Measurements from ENCODE around the gene FAM216B.

- TF ChIP-seq, protein P1, sequence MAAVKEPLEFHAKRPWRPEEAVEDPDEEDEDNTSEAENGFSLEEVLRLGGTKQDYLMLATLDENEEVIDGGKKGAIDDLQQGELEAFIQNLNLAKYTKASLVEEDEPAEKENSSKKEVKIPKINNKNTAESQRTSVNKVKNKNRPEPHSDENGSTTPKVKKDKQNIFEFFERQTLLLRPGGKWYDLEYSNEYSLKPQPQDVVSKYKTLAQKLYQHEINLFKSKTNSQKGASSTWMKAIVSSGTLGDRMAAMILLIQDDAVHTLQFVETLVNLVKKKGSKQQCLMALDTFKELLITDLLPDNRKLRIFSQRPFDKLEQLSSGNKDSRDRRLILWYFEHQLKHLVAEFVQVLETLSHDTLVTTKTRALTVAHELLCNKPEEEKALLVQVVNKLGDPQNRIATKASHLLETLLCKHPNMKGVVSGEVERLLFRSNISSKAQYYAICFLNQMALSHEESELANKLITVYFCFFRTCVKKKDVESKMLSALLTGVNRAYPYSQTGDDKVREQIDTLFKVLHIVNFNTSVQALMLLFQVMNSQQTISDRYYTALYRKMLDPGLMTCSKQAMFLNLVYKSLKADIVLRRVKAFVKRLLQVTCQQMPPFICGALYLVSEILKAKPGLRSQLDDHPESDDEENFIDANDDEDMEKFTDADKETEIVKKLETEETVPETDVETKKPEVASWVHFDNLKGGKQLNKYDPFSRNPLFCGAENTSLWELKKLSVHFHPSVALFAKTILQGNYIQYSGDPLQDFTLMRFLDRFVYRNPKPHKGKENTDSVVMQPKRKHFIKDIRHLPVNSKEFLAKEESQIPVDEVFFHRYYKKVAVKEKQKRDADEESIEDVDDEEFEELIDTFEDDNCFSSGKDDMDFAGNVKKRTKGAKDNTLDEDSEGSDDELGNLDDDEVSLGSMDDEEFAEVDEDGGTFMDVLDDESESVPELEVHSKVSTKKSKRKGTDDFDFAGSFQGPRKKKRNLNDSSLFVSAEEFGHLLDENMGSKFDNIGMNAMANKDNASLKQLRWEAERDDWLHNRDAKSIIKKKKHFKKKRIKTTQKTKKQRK (IDR thresholded peaks at IDR 0.05; ENCODE audit: low read depth, low read length): no peak
- no peak for TF ChIP-seq FOXM1 (IDR thresholded peaks at IDR 0.05; ENCODE audit: low read depth, low read length)
- no peak for TF ChIP-seq RCOR1 (conservative IDR thresholded peaks at IDR 0.05; ENCODE audit: low read depth, low read length)
- no peak for TF ChIP-seq BCL3 (IDR thresholded peaks at IDR 0.05; ENCODE audit: borderline replicate concordance, insufficient read depth, low read depth, low read length, poor library complexity, severe bottlenecking)
- TF ChIP-seq ZBTB4 (CRISPR knock-in tag; IDR thresholded peaks at IDR 0.05): no peak
- no peak for TF ChIP-seq TCF7 (IDR thresholded peaks at IDR 0.05; ENCODE audit: borderline replicate concordance)
- no peak for TF ChIP-seq TBL1XR1 (IDR thresholded peaks at IDR 0.05; ENCODE audit: low read depth, low read length)
- TF ChIP-seq, protein P2, sequence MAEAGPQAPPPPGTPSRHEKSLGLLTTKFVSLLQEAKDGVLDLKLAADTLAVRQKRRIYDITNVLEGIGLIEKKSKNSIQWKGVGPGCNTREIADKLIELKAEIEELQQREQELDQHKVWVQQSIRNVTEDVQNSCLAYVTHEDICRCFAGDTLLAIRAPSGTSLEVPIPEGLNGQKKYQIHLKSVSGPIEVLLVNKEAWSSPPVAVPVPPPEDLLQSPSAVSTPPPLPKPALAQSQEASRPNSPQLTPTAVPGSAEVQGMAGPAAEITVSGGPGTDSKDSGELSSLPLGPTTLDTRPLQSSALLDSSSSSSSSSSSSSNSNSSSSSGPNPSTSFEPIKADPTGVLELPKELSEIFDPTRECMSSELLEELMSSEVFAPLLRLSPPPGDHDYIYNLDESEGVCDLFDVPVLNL (IDR thresholded peaks at IDR 0.05; ENCODE audit: low read depth, low read length): no peak
- no peak for TF ChIP-seq TAF1 (IDR thresholded peaks at IDR 0.05; ENCODE audit: borderline replicate concordance, low read depth, low read length)
- no peak for TF ChIP-seq CTCF (IDR thresholded peaks at IDR 0.05 in 2 of 3, conservative IDR thresholded peaks at IDR 0.05 in 1 of 3; ENCODE audit: control insufficient read depth in 2 of 3, extremely low read depth in 1 of 3, insufficient read depth in 1 of 3, low read depth in 3 of 3, low read length in 3 of 3)
- no peak for TF ChIP-seq POLR2AphosphoS5 (IDR thresholded peaks at IDR 0.05; ENCODE audit: low read length)
- TF ChIP-seq GABPA (IDR thresholded peaks at IDR 0.05; ENCODE audit: low read depth): no peak
- no peak for TF ChIP-seq HDGF (IDR thresholded peaks at IDR 0.05)
These were observed 28.7 kb upstream of the FAM216B start for GRCh38 chr13:42752731-42753130.

Measured in GM12878 (cell line).